ENCODE data around the gene GAREM1.

DNA sequence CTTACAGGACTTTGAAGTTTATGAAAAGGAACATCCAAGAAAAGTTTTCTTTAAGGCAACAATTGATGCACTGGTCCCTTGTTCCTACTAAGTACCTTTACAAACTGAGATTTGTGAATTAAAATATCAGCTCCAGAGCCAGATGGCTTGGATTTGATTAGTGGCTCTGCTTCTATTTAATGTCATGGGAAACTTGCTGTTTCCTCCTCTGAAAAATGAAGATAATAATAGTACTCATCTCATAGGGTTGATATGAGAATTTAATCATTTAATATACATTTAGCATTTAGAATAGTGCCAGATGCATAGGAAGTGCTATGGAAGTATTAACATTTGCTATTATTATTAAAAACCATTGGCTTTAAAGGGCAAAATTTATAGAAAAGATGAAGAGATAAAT is 2.6 kb upstream of the GAREM1 start:
- TF ChIP-seq POLR2A (IDR thresholded peaks at IDR 0.05; ENCODE audit: low read depth, low read length) = no peak
- TF ChIP-seq POLR2AphosphoS5 (IDR thresholded peaks at IDR 0.05; ENCODE audit: low read depth, low read length) = no peak
- TF ChIP-seq TAF1 (IDR thresholded peaks at IDR 0.05; ENCODE audit: borderline replicate concordance, low read depth, low read length) = no peak
